Thyroid gland (tissue), 4 donors: ENCODE measurements around the gene GDPD5. TPM values are rescaled to one million over a fixed set of nuclear protein-coding genes. Genes with fewer than 3 reads are reported as not detected.

Experiments
- DNase-seq, 2 donors: peaks; one replicate each; pipeline ENCODE4 v3.0.0-alpha.2; 2019
- H3K27ac ChIP-seq, 3 donors: fragments of 200-600 bp; sonication (generic); 1 replicate in 2 of 3; 2 replicates in 1 of 3; pipeline ENCODE4 v1.5.1; 2016 to 2019; ENCODE audit warnings: mild to moderate bottlenecking in 1 of 3, moderate library complexity in 1 of 3
- H3K27me3 ChIP-seq: fragments of 200-600 bp; sonication (generic); one replicate; pipeline ENCODE4 v1.5.1; 2019
- H3K36me3 ChIP-seq, 2 donors: fragments of 200-600 bp; sonication (generic); one replicate each; pipeline ENCODE4 v1.5.1; 2016 to 2019
- H3K4me1 ChIP-seq, 2 donors: fragments of 200-600 bp; sonication (generic); one replicate each; pipeline ENCODE4 v1.5.1; 2017 to 2019
- H3K4me3 ChIP-seq, 3 donors: fragments of 200-600 bp; sonication (generic); replicated peaks in 1 of 3; 1 replicate in 2 of 3; 2 replicates in 1 of 3; pipeline ENCODE4 v1.5.1; 2016; ENCODE audit warnings: mild to moderate bottlenecking in 1 of 3
- H3K9me3 ChIP-seq: fragments of 200-600 bp; sonication (generic); one replicate; pipeline ENCODE4 v1.5.1; 2017
- POLR2A ChIP-seq, 2 donors: fragments of 450-650 bp; IDR thresholded peaks; one replicate each; pipeline ENCODE4 v1.6.1; 2017; ENCODE audit warnings: antibody characterized with exemption in 2 of 2, mild to moderate bottlenecking in 2 of 2, moderate library complexity in 1 of 2
- WGBS, 2 donors: methylation state at CpG; one replicate each; pipeline ENCODE4 v1.1.5; 2017; 5-methylcytosine and 5-hydroxymethylcytosine counted together
- intact Hi-C: fragments of 100-400 bp; cut with DNase I; formaldehyde crosslinking; loops from one replicate; pipeline ENCODE4 v1.15.1; 2023
- total RNA-seq, 4 donors: library from RNA; depleted of rRNA; stranded (reverse); fragments of >200 nt; gene quantifications; one replicate each; pipeline ENCODE4 v1.2.3, GENCODE V29; 2016
- TF ChIP-seq, protein P1 (sequence below), 6 experiments: fragments of 200-600 bp in 3 of 6; fragments of 450-650 bp in 3 of 6; sonication (generic) in 3 of 6; IDR thresholded peaks; one replicate each; pipeline ENCODE4 v1.5.1; 2016 to 2019; ENCODE audit warnings: antibody characterized with exemption in 6 of 6, mild to moderate bottlenecking in 2 of 6, inconsistent platforms in 1 of 6, moderate library complexity in 1 of 6

The GDPD5 gene
- total RNA-seq, 4 donors from 2014 or later: 5.6 to 6.4 (median 6.1) TPM

DNA sequence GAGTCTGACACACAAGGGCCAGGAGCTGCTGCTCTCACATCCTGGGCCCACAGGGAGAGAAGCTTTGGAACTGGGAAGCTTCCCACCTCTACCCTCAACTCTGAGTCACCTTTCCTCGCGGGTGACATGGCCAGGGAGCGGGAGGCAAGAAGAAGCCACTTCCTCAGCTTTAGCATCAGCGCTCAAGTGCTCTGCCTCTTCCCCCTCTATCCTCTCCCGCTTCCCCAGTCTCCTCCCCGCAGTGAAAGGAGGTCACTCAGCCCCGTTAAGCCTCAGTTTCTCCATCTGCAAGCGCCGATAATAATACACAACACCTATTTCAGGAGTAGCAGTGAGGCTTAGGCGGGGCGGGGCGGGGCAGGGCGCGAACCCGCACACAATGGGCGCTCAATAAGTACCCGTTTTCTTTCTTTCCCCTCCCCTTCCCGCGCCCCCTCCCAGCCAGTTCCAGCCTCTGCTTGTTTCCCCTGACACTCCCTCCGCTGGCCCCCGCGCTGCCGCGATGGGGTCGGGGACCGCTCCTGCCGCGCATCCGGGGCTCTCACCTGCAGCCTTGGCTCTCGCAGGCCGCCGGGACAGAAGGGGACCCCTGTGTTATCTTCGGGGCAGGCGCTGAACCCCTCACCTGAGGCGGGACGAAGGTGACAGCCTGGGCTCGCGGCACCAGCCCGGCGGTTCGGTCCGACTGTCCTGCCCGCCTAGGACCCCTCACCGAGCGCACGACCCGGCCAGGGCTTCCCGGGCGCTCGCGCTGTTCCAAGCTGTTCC is 892 bp downstream of the GDPD5 start:
- TF ChIP-seq, protein P1, sequence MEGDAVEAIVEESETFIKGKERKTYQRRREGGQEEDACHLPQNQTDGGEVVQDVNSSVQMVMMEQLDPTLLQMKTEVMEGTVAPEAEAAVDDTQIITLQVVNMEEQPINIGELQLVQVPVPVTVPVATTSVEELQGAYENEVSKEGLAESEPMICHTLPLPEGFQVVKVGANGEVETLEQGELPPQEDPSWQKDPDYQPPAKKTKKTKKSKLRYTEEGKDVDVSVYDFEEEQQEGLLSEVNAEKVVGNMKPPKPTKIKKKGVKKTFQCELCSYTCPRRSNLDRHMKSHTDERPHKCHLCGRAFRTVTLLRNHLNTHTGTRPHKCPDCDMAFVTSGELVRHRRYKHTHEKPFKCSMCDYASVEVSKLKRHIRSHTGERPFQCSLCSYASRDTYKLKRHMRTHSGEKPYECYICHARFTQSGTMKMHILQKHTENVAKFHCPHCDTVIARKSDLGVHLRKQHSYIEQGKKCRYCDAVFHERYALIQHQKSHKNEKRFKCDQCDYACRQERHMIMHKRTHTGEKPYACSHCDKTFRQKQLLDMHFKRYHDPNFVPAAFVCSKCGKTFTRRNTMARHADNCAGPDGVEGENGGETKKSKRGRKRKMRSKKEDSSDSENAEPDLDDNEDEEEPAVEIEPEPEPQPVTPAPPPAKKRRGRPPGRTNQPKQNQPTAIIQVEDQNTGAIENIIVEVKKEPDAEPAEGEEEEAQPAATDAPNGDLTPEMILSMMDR (IDR thresholded peaks at IDR 0.05): no peak
- TF ChIP-seq POLR2A (IDR thresholded peaks at IDR 0.05): no peak
- Histone ChIP-seq H3K36me3 (no peaks in the 10 kb centered on the region), H3K4me1 (peaks cover 6 to 17% of the 10 kb centered on the region in 2 donors), H3K27me3 (no peaks in the 10 kb centered on the region), H3K27ac (no peak overlapping the region), H3K9me3 (no peaks in the 10 kb centered on the region), H3K4me3 (peak overlapping the region; percentile 18 to 51 (median 22))
- WGBS, 2 donors: 13 to 16% methylated on average over 29 to 31 of the region's 51 CpGs
- intact Hi-C loops: loop anchor here (5.0 kb wide), 1 partner anchor 128 kb away; the partner anchor contains the start of gene RPS3
- DNase-seq: no peak

DNA sequence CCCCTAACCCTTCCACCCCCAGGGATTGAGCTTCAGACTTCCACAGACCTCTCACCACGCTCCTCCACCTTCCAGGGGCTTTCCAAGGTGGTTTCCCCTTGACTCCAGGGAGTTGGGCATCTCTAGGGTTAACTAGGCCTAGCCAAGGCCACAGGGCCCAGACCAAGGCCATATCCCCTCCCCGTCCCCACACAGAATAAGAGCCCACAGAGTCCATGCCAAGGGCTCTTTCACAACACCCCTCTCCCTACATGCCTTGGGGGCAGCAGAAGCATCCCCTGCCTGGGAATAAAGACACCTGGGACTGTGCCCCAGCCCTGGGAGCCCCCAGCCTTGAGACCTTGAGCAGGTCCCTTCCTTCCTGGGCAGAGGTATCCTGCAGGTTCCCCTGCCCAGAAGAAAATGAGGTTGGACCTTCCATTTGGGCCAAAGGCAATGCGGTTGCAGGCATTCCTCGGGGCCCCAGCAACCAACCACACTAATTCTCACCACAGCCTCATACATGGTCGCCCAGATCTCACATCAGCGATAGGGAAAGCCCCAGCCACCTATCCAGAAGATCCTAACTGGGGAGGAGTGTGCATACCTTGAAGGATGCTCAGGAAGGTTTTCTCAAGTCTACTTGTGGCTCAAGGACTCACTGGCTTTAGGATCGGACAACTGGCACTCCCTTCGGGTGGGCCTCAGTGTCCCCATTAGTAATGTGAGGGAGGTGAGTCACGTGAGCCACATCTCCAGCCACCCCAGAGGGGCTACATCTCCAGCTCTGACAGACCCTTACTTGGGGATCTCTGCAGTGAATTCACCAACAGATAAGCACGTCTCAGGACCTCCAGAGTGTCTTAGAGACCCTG is 1.7 kb downstream of the GDPD5 start:
- TF ChIP-seq, protein P1 (IDR thresholded peaks at IDR 0.05): no peak
- no peak for TF ChIP-seq POLR2A (IDR thresholded peaks at IDR 0.05)
- Histone ChIP-seq H3K4me3 (no peak overlapping the region), H3K36me3 (no peaks in the 10 kb centered on the region), H3K27ac (no peak overlapping the region), H3K9me3 (no peaks in the 10 kb centered on the region), H3K4me1 (peaks cover 6 to 17% of the 10 kb centered on the region in 2 donors), H3K27me3 (no peaks in the 10 kb centered on the region)
- WGBS, 2 donors: 77 to 82% methylated on average over 6 to 10 of the region's 10 CpGs
- DNase-seq: no peak
- intact Hi-C loops: no loop called here

DNA sequence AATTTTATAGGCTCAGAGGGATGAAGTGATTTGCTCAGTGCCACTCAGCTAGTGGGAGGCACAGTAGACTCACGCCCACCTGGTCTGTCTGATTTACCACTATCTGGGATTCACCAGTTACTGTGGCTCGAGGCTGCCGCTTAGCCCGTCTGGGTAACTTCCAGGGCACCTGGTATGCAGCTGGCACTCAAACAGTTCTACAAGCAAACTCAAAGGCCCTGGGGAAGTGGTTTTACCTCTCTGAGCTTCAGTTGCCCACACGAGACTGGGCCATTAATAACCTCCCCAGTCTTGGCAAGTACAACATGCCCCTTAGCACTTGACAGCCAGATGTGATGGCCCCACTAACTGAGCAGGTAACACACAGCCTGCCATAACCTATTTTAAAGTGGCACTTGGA is 2.6 kb downstream of the GDPD5 start:
- peaks cover 6 to 17% of the 10 kb centered on the region in 2 donors for H3K4me1 ChIP-seq
- intact Hi-C loops: no loop called here
- no peaks in the 10 kb centered on the region for H3K36me3 ChIP-seq
- H3K4me3 ChIP-seq: no peak overlapping the region
- no peaks in the 10 kb centered on the region for H3K9me3 ChIP-seq
- no peak for DNase-seq
- 87 to 90% methylated on average over 5 of the region's 5 CpGs for whole genome bisulfite sequencing, 2 donors
- no peaks in the 10 kb centered on the region for H3K27me3 ChIP-seq
- no peak for TF ChIP-seq POLR2A (IDR thresholded peaks at IDR 0.05)
- TF ChIP-seq, protein P1 (IDR thresholded peaks at IDR 0.05): no peak
- H3K27ac ChIP-seq: no peak overlapping the region

DNA sequence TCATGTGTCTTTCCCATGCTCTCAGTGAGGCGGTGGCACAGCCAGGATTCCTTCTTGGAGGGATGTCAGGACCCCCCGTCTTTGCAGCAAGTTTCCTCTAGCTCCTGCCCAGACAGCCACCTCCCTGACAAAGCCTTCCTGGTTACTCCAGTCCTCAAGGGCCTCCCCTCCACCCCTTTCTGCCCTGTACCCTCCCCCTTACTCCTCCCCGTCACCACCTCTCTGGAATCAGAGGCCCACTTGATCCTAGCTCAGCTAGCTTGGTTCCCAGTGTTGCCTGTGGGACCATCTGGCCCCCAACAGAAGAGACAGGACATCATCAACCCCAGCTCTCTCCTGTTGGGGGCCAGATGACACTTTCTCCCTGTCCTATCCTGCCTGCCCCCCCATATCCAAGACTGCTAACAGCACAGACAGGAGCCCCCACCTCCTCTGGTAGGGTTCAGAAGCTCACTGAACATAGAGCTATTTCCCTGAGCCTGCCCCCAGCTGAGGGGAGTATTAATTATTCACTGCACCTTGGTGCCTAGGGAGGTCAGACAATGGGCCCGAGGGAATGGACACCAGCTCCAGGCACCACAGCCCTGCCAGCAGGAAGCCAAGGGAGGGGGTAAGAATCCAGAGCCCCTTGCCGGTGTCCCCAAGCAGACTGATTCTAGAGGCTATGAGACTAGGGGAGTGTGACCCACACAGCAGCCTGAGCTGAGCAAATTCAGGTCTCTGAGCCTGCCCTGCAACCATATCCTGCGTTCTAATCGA is 3.3 kb downstream of the GDPD5 start:
- TF ChIP-seq, protein P1 (IDR thresholded peaks at IDR 0.05): no peak
- no peak for TF ChIP-seq POLR2A (IDR thresholded peaks at IDR 0.05)
- no peak for DNase-seq

More for the DNA sequence above, 3.3 kb downstream of the GDPD5 start:
- Histone ChIP-seq H3K27ac (no peak overlapping the region), H3K4me1 (peaks cover 6 to 17% of the 10 kb centered on the region in 2 donors), H3K27me3 (no peaks in the 10 kb centered on the region), H3K36me3 (no peaks in the 10 kb centered on the region), H3K4me3 (no peak overlapping the region), H3K9me3 (no peaks in the 10 kb centered on the region)
- intact Hi-C loops: no loop called here
- 86 to 94% methylated on average over 7 of the region's 7 CpGs for WGBS, 2 donors
